ENCODE results near the gene AMPH.

DNA sequence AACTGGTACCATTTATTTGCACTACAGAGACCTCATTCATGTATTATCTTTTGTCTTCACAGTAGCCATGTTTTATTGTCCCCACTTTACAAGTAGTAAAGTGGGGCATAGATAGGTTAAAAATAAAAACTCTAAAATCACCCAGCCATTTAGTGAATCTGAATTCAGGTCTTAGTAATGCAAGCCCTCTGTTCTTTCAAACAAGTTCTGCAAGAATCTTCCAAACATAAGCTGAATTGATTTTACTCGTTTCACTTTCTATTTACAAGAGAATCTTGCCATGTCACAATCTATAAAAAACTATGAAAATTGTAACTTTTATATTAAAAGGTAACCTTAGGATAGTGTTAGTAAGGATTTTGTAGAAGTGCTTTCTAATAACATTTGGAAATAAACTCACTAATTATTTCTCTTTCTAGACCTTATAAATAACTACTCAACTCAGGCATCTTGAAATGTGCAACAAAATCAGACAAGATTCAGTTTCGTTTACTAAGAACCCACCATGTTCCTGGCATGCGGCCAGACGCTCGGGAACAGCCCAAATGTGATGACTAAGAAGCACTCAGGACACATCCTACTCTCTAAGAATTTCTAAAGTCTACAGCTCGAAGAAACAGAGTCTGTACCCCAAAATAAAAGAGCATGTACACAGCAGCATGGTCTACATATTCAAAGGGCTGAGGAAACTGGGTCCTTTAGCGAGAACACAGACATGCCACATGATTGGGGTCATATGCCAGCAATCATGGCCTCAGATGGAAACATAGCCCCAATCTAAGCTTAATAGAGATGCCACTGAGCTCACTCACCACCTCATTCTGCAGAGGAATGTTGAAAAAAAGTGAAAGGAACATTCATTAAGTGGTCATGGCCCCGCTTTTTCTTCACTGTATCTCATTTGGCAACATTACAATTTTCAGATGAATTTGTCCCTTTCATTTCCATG lies 167.6 kb downstream of the AMPH start:
- TF ChIP-seq POLR2AphosphoS5 (IDR thresholded peaks at IDR 0.05; ENCODE audit: low read depth, low read length): no peak
- no peak for TF ChIP-seq POLR2A (IDR thresholded peaks at IDR 0.05; ENCODE audit: low read depth, low read length)

All from GM12892 (cell line).